ENCODE results near the gene PLAAT3. TPM values are rescaled to one million over a fixed set of nuclear protein-coding genes. Genes with fewer than 3 reads are reported as not detected.

PLAAT3 gene
- total and polyA plus RNA-seq, 2 of the 8 experiments (the other 6 are each of a cell fraction or from before 2014, with no cell fraction given) = 109 to 190 TPM

GRCh38 chr11:63598556-63598955, 15.7 kb downstream of the PLAAT3 start:
- TF ChIP-seq BRCA1 (IDR thresholded peaks at IDR 0.05; ENCODE audit: low read depth, low read length) (no peak), SP2 (IDR thresholded peaks at IDR 0.05; ENCODE audit: low read length) (no peak), ASH2L (IDR thresholded peaks at IDR 0.05; ENCODE audit: low read length) (no peak), TEAD4 (IDR thresholded peaks at IDR 0.05; ENCODE audit: low read depth, low read length) (no peak), TAF7 (optimal IDR thresholded peaks at IDR 0.05; ENCODE audit: borderline replicate concordance, low read depth, low read length) (no peak), CHD1 (IDR thresholded peaks at IDR 0.05; ENCODE audit: low read depth, low read length) (no peak), TCF12 (IDR thresholded peaks at IDR 0.05; ENCODE audit: low read depth, low read length) (no peak), ATF2 (IDR thresholded peaks at IDR 0.05; ENCODE audit: low read length) (no peak)
- TF ChIP-seq, protein P1, sequence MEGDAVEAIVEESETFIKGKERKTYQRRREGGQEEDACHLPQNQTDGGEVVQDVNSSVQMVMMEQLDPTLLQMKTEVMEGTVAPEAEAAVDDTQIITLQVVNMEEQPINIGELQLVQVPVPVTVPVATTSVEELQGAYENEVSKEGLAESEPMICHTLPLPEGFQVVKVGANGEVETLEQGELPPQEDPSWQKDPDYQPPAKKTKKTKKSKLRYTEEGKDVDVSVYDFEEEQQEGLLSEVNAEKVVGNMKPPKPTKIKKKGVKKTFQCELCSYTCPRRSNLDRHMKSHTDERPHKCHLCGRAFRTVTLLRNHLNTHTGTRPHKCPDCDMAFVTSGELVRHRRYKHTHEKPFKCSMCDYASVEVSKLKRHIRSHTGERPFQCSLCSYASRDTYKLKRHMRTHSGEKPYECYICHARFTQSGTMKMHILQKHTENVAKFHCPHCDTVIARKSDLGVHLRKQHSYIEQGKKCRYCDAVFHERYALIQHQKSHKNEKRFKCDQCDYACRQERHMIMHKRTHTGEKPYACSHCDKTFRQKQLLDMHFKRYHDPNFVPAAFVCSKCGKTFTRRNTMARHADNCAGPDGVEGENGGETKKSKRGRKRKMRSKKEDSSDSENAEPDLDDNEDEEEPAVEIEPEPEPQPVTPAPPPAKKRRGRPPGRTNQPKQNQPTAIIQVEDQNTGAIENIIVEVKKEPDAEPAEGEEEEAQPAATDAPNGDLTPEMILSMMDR (IDR thresholded peaks at IDR 0.05; ENCODE audit: control extremely low read depth in 1 of 3, insufficient read depth in 1 of 3, low read depth in 1 of 3, low read length in 3 of 3) = no peak
- H3K23me2 ChIP-seq (ENCODE audit: low read depth, low read length) = no peaks in the 10 kb centered on the region
- DNase-seq (ENCODE audit: low read depth in 1 of 2, low spot score in 2 of 2) = no peak
- peak overlapping the region; percentile 25; the same call in 1 of the 2 replicates for H2AK5ac ChIP-seq (ENCODE audit: low read depth, low read length)
- ChIA-PET POLR2A (ENCODE audit: partially characterized antibody) (no interaction called here), CTCF (ENCODE audit: partially characterized antibody) (interaction anchor here (0.9 kb wide), 1 partner anchor 89 kb away, joined by 4 read pairs; no protein-coding TSS in a partner anchor)
- no peak overlapping the region for H3K18ac ChIP-seq (ENCODE audit: extremely low read depth, low read length)
- no peak overlapping the region for H3K27ac ChIP-seq (ENCODE audit: low read depth, low read length)
- H3K4ac ChIP-seq (replicated peaks; ENCODE audit: insufficient read length, low read depth, low read length) = no peak overlapping the region
- H4K20me1 ChIP-seq (replicated peaks in 1 of 2; ENCODE audit: control insufficient read depth in 1 of 2, insufficient read depth in 2 of 2, low read length in 2 of 2) = peaks cover 2 to 8% of the 10 kb centered on the region in 2 experiments
- no peak overlapping the region for H2AFZ ChIP-seq (ENCODE audit: low read length)
- no peak overlapping the region for H4K5ac ChIP-seq (ENCODE audit: insufficient read length, low read depth, low read length)
- H3K9ac ChIP-seq (replicated peaks in 1 of 4; ENCODE audit: extremely low read depth in 1 of 4, low read depth in 3 of 4, low read length in 3 of 4) = no peak overlapping the region
- H4K91ac ChIP-seq (replicated peaks; ENCODE audit: insufficient read length, low read length) = no peak overlapping the region
- H3K56ac ChIP-seq (replicated peaks; ENCODE audit: insufficient read length, low read depth, low read length) = no peak overlapping the region
- H3K4me1 ChIP-seq (replicated peaks in 1 of 4; ENCODE audit: control insufficient read depth in 3 of 4, insufficient read depth in 4 of 4, low read length in 3 of 4) = peaks cover 0 to 5% (median 1%) of the 10 kb centered on the region in 4 experiments; a peak in 3 of 7 replicates
- H4K8ac ChIP-seq (ENCODE audit: extremely low read depth, insufficient read depth, low read length) = peak overlapping the region; percentile 0; the same call in 1 of the 2 replicates
- H2BK15ac ChIP-seq (ENCODE audit: low read length) = 0 out of 2 replicates have a peak overlapping the region, but pooled peaks have one; percentile 34
- H3K9me3 ChIP-seq (ENCODE audit: insufficient read depth in 2 of 2, low read depth in 1 of 2, low read length in 1 of 2) = peaks cover 0 to 2% of the 10 kb centered on the region in 2 experiments; a peak in 2 of 4 replicates
- H2BK20ac ChIP-seq (ENCODE audit: low read length) = no peak overlapping the region
- H3K79me1 ChIP-seq (ENCODE audit: low read depth, low read length) = peaks cover 9% of the 10 kb centered on the region
- WGBS, 2 experiments (ENCODE audit: extremely low coverage in 1 of 2, insufficient coverage in 1 of 2, insufficient read length in 1 of 2, insufficient replicate concordance in 2 of 2, low coverage in 1 of 2, low lambda C conversion rate in 2 of 2, missing lambda C conversion rate in 1 of 2) = 93% methylated on average over 4 of the region's 4 CpGs; no CpG with 5 or more reads in 1 of the 2 experiments
- H3K79me2 ChIP-seq (ENCODE audit: control insufficient read depth in 1 of 2, insufficient read depth in 2 of 2, low read length in 2 of 2) = peaks cover 2 to 39% of the 10 kb centered on the region in 2 experiments; a peak in 3 of 4 replicates
- no peak overlapping the region for H3K23ac ChIP-seq (ENCODE audit: insufficient read length)
- no peak overlapping the region for H3K4me2 ChIP-seq (ENCODE audit: insufficient read depth in 1 of 2, low read depth in 2 of 2, low read length in 2 of 2)
- no peak overlapping the region for H3K4me3 ChIP-seq (ENCODE audit: extremely low read depth in 1 of 4, insufficient read depth in 2 of 4, low read depth in 3 of 4, low read length in 4 of 4)
- H3K27me3 ChIP-seq (replicated peaks in 1 of 4; ENCODE audit: control insufficient read depth in 3 of 4, extremely low read depth in 1 of 4, insufficient read depth in 3 of 4, low read length in 3 of 4) = no peaks in the 10 kb centered on the region
- peaks cover 0 to 28% (median 13%) of the 10 kb centered on the region in 4 experiments; a peak in 5 of 8 replicates for H3K36me3 ChIP-seq (ENCODE audit: control insufficient read depth in 2 of 4, insufficient read depth in 4 of 4, low read length in 3 of 4)
- no peak for FAIRE-seq
- 0 out of 2 replicates have a peak overlapping the region, but pooled peaks have one; percentile 35 for H2BK5ac ChIP-seq (ENCODE audit: low read depth, low read length)
- 0 out of 2 replicates have a peak overlapping the region, but pooled peaks have one; percentile 70 for H2BK12ac ChIP-seq (ENCODE audit: low read depth, low read length)
- no peak overlapping the region for H2BK120ac ChIP-seq (replicated peaks; ENCODE audit: low read depth, low read length)
- no peak overlapping the region for H3K14ac ChIP-seq (ENCODE audit: insufficient read length)
